Subcutaneous adipose tissue (tissue), 4 donors: ENCODE results near the gene RUNX3. TPM values are rescaled to one million over a fixed set of nuclear protein-coding genes. Genes with fewer than 3 reads are reported as not detected.

Experiments used
- small RNA-seq: library from RNA; depleted of rRNA; stranded (forward); fragments of <200 nt; gene quantifications from one replicate; pipeline ENCODE3, GENCODE V24; 2016
- total RNA-seq, 4 donors: library from RNA; depleted of rRNA; stranded (reverse); fragments of >200 nt; gene quantifications; one replicate each; pipeline ENCODE4 v1.1.0, GENCODE V29; 2016
- TF ChIP-seq, protein P1 (sequence below): fragments of 450-650 bp; IDR thresholded peaks from one replicate; pipeline ENCODE4 v1.5.1; 2016; ENCODE audit warnings: low read depth, mild to moderate bottlenecking, control low read depth, antibody characterized with exemption, moderate library complexity

The RUNX3 gene
- total RNA-seq, 4 donors from 2014 or later, result 0.19 to 5.4 (median 3.0) TPM

DNA sequence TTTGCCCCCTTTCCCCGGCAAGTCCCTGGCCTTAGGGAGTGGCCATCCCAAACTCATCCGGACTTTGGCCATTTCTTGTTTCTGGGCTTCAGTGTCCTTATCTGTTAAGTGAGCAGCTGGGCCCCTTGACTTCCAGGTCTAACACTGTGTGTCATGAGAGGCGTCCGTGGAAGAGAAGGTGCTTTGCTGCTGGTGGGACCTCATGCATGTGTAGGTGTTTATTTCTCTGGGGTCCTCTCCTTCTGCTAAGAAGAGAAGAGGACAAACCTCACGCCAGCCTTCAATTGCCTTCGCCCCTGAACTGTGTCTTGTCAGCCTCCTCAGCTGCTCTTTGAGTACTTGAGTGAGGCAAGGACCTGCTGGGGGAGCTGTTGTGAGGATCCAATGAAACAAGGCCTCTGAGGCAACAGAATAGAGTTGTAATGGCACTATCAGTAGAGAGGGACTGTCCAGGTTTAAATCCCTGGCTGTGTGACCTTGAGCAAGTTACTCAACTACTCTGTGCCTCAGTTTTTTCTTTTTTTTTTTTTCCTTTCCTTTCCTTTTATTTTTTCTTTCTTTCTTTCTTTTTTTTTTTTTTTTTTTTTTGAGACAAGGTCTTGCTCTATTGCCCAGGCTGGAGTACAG lies 72.5 kb downstream of the RUNX3 start:
- TF ChIP-seq, protein P1, sequence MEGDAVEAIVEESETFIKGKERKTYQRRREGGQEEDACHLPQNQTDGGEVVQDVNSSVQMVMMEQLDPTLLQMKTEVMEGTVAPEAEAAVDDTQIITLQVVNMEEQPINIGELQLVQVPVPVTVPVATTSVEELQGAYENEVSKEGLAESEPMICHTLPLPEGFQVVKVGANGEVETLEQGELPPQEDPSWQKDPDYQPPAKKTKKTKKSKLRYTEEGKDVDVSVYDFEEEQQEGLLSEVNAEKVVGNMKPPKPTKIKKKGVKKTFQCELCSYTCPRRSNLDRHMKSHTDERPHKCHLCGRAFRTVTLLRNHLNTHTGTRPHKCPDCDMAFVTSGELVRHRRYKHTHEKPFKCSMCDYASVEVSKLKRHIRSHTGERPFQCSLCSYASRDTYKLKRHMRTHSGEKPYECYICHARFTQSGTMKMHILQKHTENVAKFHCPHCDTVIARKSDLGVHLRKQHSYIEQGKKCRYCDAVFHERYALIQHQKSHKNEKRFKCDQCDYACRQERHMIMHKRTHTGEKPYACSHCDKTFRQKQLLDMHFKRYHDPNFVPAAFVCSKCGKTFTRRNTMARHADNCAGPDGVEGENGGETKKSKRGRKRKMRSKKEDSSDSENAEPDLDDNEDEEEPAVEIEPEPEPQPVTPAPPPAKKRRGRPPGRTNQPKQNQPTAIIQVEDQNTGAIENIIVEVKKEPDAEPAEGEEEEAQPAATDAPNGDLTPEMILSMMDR, result no peak

DNA sequence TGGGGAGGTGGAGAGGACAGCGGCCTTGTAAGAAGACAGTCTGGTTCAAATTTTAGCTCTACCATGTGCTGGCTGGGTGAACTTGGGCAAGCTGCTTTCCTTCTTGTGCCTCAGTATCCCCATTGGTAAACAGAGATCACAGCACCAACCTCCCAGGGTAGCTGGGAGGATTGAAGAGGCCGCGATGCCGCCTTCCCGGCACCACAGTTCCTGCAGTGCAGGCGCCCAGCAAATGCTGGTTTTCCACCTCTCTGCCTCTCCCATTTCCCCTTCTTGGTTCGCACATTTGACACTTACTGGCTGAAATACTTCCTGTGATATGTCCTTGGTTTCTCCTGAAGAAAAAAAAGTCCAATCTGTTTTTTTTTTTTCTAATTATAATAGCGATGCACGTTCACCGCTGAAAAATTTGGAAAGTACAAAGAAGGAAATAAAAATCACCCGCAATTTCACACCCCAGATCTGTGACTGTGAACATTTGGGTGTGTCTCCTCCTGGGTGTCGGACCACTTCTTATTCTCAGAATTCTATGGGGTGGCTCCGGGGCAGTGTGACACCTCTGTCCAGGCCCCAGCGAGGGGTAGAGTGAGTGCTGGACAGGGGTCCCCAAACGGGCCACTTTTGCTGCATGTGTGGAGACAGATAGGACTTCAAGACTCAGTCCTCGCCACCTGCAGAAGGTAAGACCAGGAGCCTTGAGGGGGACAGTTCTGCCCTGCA lies 73.1 kb downstream of the RUNX3 start:
- TF ChIP-seq, protein P1, result no peak

DNA sequence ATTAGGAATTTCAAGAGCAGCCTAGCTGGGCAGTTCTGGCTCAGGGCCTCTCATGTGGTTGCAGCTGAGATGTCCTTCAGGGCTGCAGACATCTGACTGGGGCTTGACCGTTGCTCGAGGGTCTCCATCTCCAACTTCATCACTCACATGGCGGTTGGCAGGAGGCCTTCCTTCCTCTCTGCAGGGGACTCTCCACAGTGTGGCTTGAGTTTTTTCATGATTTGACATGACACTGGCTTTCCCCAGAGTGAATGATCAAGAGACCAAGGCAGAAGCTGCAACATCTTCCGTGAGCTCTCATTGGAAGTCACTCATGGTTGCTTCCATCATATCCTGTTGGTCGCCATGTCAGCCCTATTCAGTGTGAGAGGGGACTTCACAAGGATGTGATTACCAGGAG lies 74.6 kb downstream of the RUNX3 start:
- TF ChIP-seq, protein P1, result no peak

DNA sequence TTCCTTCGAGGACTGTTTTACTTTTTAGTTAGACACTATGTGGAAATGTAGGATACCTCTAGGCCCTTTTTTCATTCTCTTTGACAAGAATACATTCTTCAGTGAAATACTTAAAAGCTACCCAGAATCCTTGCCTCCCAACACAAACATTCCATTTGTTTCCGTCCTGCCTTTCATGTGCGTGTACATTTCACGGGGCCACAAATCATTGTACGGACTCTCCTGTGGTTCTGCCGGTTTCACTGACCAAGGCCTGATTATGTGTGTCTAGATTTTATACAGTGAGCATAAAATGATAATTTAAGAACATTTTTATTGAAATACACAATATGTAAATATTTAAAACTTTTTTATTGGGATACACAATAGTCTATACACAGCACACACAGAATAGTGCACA lies 76.4 kb downstream of the RUNX3 start:
- TF ChIP-seq, protein P1, result no peak

DNA sequence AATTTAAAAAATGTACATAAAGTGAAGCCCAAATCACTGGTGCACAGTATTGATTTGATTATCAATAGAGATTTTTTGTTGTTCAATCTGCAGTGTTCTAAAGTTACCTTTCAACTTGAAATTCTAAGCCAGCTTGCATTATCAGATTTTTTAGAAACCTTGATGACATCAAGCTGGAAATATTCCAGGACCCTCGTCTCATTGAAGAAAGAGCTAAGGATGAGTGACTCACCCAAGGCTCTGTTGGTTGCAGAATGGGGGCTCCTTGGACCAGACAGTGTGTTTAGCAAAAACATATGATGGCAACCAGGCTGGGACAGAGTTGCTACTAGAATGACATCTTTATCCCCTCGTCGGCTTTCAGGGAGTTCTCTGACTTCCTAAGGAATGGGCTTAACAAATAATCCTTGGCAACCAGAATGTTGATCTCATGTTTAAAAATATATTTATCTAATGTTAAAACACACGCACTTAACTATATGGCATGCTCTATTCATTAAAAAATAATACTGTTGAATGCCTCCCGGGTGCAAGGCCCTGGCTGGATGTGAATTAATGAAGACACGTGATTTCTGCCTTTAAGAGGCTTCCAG lies 79.7 kb downstream of the RUNX3 start:
- TF ChIP-seq, protein P1, result no peak

DNA sequence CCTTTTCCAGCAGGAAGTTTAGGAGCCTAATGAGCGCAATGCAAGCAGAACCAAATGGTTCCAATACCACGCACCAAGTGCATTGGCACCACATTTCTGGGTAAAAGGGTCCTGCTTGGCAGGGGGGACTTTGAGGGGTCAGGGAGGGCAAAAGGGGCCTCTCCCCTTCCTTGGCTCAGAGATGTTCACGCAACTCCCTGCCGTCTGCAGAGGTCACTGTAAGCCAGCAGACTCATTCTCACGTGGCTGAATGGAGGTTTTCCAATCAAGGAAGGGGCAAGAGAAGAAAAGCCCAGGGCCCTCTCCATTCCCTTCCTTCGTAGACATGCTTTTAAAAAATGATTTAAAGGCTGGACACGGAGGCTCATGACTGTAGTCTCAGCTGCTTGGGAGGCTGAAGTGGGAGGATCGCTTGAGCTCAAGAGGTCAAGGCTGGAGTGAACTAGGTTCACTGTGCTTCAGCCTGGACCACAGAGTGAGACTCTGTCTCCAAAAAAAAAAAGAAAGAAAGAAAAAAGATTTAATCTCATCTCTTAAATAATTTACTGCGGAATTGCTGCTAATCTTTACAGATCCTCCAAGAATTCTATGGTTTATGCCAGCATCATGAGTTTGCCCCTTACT lies 80.3 kb downstream of the RUNX3 start:
- TF ChIP-seq, protein P1, result no peak

Small RNA genes lying within 50 kb of the gene (small RNA-seq; reads per million reads assigned to genes)
- gene MIR6731, result not detected

Other genes with a start within 250 kb of the RUNX3 start
- gene CLIC4, start 184.8 kb downstream of the RUNX3 start, total RNA-seq, result 100 to 1,000 TPM; 145 to 344 (median 181) TPM